ENCODE data around the gene SLC12A7.
A peak's percentile ranks its signal among the peaks of the same experiment; 100 is the strongest.

The SLC12A7 gene

GRCh38 chr5:1004461-1005248 is 107.2 kb downstream of the SLC12A7 start (continued):
- TF ChIP-seq ZNF362 (tag by site-specific recombination; IDR thresholded peaks at IDR 0.05) (no peak), ZBTB1 (tag by site-specific recombination; IDR thresholded peaks at IDR 0.05) (no peak), ZIC2 (tag by site-specific recombination; IDR thresholded peaks at IDR 0.05) (0 out of 2 replicates have a peak, but pooled peaks have one; percentile 35), MYNN (tag by site-specific recombination; IDR thresholded peaks at IDR 0.05; ENCODE audit: borderline replicate concordance) (no peak), ZNF473 (tag by site-specific recombination; IDR thresholded peaks at IDR 0.05) (no peak), ZNF248 (tag by site-specific recombination; IDR thresholded peaks at IDR 0.05) (no peak), ZNF2 (tag by site-specific recombination; IDR thresholded peaks at IDR 0.05) (no peak), GFI1B (tag by site-specific recombination; IDR thresholded peaks at IDR 0.05) (no peak), ZNF768 (tag by site-specific recombination; IDR thresholded peaks at IDR 0.05) (no peak), ZNF274 (IDR thresholded peaks at IDR 0.05; ENCODE audit: low read length) (no peak), ZNF274 (tag by site-specific recombination; IDR thresholded peaks at IDR 0.05; ENCODE audit: borderline replicate concordance) (no peak), ZNF184 (tag by site-specific recombination; IDR thresholded peaks at IDR 0.05) (0 out of 2 replicates have a peak, but pooled peaks have one; percentile 22), ZBTB44 (tag by site-specific recombination; IDR thresholded peaks at IDR 0.05) (no peak), ZNF157 (tag by site-specific recombination; IDR thresholded peaks at IDR 0.05) (no peak), ZNF558 (tag by site-specific recombination; IDR thresholded peaks at IDR 0.05) (no peak), TSHZ1 (tag by site-specific recombination; IDR thresholded peaks at IDR 0.05; ENCODE audit: borderline replicate concordance) (no peak), ZNF10 (tag by site-specific recombination; IDR thresholded peaks at IDR 0.05) (no peak), ZNF202 (tag by site-specific recombination; IDR thresholded peaks at IDR 0.05; ENCODE audit: borderline replicate concordance) (no peak), ZNF692 (tag by site-specific recombination; IDR thresholded peaks at IDR 0.05) (peak; percentile 54), ZNF529 (tag by site-specific recombination; IDR thresholded peaks at IDR 0.05; ENCODE audit: insufficient replicate concordance) (no peak), PBX3 (CRISPR knock-in tag; IDR thresholded peaks at IDR 0.05) (0 out of 2 replicates have a peak, but pooled peaks have one; percentile 59), ZFHX2 (tag by site-specific recombination; conservative IDR thresholded peaks at IDR 0.05) (0 out of 2 replicates have a peak, but pooled peaks have one; percentile 4), ZFP3 (tag by site-specific recombination; IDR thresholded peaks at IDR 0.05; ENCODE audit: low read depth) (no peak), ZSCAN4 (tag by site-specific recombination; IDR thresholded peaks at IDR 0.05) (no peak), MEIS1 (CRISPR knock-in tag; IDR thresholded peaks at IDR 0.05; ENCODE audit: borderline replicate concordance) (0 out of 2 replicates have a peak, but pooled peaks have one; percentile 25), ZNF426 (tag by site-specific recombination; IDR thresholded peaks at IDR 0.05) (no peak), ZBTB6 (tag by site-specific recombination; IDR thresholded peaks at IDR 0.05) (no peak)
